ENCODE data around the gene CCDC174. TPM values are rescaled to one million over a fixed set of nuclear protein-coding genes. Genes with fewer than 3 reads are reported as not detected.

Gene CCDC174
- total and polyA plus RNA-seq, 10 of the 15 experiments (the other 5 are each of a cell fraction or from before 2014, with no cell fraction given) = 11.6 to 31.3 (median 19.1) TPM

GRCh38 chr3:14687360-14687759 lies 35.8 kb downstream of the CCDC174 start:
- POLR2A ChIA-PET = interaction anchor here (1.4 to 2.0 kb wide), 3 partner anchors 34 to 54 kb away, joined by 4 to 6 read pairs (median 5); no protein-coding TSS in a partner anchor
- no peaks in the 10 kb centered on the region for H4K20me1 ChIP-seq (ENCODE audit: control insufficient read depth, insufficient read depth)
- no peak for TF ChIP-seq NFXL1 (IDR thresholded peaks at IDR 0.05; ENCODE audit: borderline replicate concordance)
- TF ChIP-seq ZNF207 (IDR thresholded peaks at IDR 0.05; ENCODE audit: borderline replicate concordance) = no peak
- no peak for TF ChIP-seq MAX (IDR thresholded peaks at IDR 0.05; ENCODE audit: low read depth, low read length)
- no peak for TF ChIP-seq CBX3 (IDR thresholded peaks at IDR 0.05; ENCODE audit: borderline replicate concordance, low read depth)
- TF ChIP-seq STAT3 (IDR thresholded peaks at IDR 0.05; ENCODE audit: low read depth, low read length) = no peak
- TF ChIP-seq ZSCAN29 (IDR thresholded peaks at IDR 0.05) = no peak
- TF ChIP-seq WRNIP1 (IDR thresholded peaks at IDR 0.05; ENCODE audit: borderline replicate concordance, low read depth, low read length) = no peak
- no peak for TF ChIP-seq SMAD1 (IDR thresholded peaks at IDR 0.05; ENCODE audit: low read depth, partially characterized antibody)
- no peak for TF ChIP-seq ZNF687 (IDR thresholded peaks at IDR 0.05)
- TF ChIP-seq TCF12 (IDR thresholded peaks at IDR 0.05; ENCODE audit: low read depth, low read length) = peak; percentile 90
- TF ChIP-seq PML (IDR thresholded peaks at IDR 0.05; ENCODE audit: low read length) = no peak
- TF ChIP-seq RB1 (IDR thresholded peaks at IDR 0.05; ENCODE audit: borderline replicate concordance) = no peak
- no peak for TF ChIP-seq CTCF (IDR thresholded peaks at IDR 0.05 in 2 of 3, conservative IDR thresholded peaks at IDR 0.05 in 1 of 3; ENCODE audit: control insufficient read depth in 2 of 3, extremely low read depth in 1 of 3, insufficient read depth in 1 of 3, low read depth in 3 of 3, low read length in 3 of 3)
- no peak for TF ChIP-seq ATF2 (IDR thresholded peaks at IDR 0.05; ENCODE audit: low read length)
- TF ChIP-seq DPF2 (IDR thresholded peaks at IDR 0.05) = 0 out of 2 replicates have a peak, but pooled peaks have one; percentile 15
- 0 out of 2 replicates have a peak, but pooled peaks have one; percentile 6 for TF ChIP-seq RUNX3 (IDR thresholded peaks at IDR 0.05; ENCODE audit: low read length)
- no peak for TF ChIP-seq IRF4 (IDR thresholded peaks at IDR 0.05; ENCODE audit: low read depth, low read length)
- TF ChIP-seq MEF2A (IDR thresholded peaks at IDR 0.05; ENCODE audit: insufficient read depth, low read depth, low read length) = no peak

More at GRCh38 chr3:14687360-14687759, 35.8 kb downstream of the CCDC174 start:
- no peaks in the 10 kb centered on the region for H3K27me3 ChIP-seq (replicated peaks in 1 of 2; ENCODE audit: control insufficient read depth in 2 of 2, insufficient read depth in 2 of 2, low read length in 1 of 2)
- no peak overlapping the region for H3K4me3 ChIP-seq
- DNase-seq (ENCODE audit: low read depth, low spot score) (no peak), ATAC-seq (peak; percentile 21), FAIRE-seq (no peak)
- ChIA-PET RAD21 (ENCODE audit: unreplicated experiment) (interaction anchor here (1.2 to 3.9 kb wide), 8 partner anchors 8 to 94 kb away, joined by 3 to 32 read pairs (median 4); partner anchors contain the start of genes C3orf20 and CCDC174), SMC1A (ENCODE audit: uncharacterized antibody, unreplicated experiment) (interaction anchor here (1.0 to 10.1 kb wide), 13 partner anchors 8 to 100 kb away, joined by 3 to 86 read pairs (median 6); partner anchors contain the start of genes C3orf20 and CCDC174), CTCF (interaction anchor here (0.9 to 7.1 kb wide), 6 partner anchors 13 to 484 kb away, joined by 3 to 49 read pairs (median 4); partner anchors contain the start of gene C3orf20)
- no peak overlapping the region for H3K9ac ChIP-seq (ENCODE audit: control insufficient read depth, insufficient read depth, low read length)
- WGBS (ENCODE audit: insufficient coverage, insufficient replicate concordance, low lambda C conversion rate, missing lambda C conversion rate) = 62% methylated on average over 3 of the region's 3 CpGs
- H3K4me2 ChIP-seq (ENCODE audit: control insufficient read depth, insufficient read depth) = peak overlapping the region; percentile 70
- peaks cover 56% of the 10 kb centered on the region for H3K4me1 ChIP-seq (ENCODE audit: control insufficient read depth, insufficient read depth, low read length)
- intact Hi-C loops (cut with micrococcal nuclease; ENCODE audit: unreplicated experiment) (no loop called here), in situ Hi-C loops (cut with MboI) (no loop called here)
- H3K27ac ChIP-seq (ENCODE audit: control insufficient read depth, insufficient read depth) = peak overlapping the region; percentile 76
- H3K36me3 ChIP-seq (ENCODE audit: control insufficient read depth in 2 of 2, insufficient read depth in 2 of 2, low read length in 1 of 2) = no peaks in the 10 kb centered on the region
- no peaks in the 10 kb centered on the region; the same call in 1 of the 2 replicates for H3K79me2 ChIP-seq (ENCODE audit: control insufficient read depth, insufficient read depth, low read length)
- no peaks in the 10 kb centered on the region; the same call in 2 of the 3 replicates for H3K9me3 ChIP-seq (replicated peaks; ENCODE audit: control insufficient read depth, insufficient read depth, low read length)
- H2AFZ ChIP-seq (ENCODE audit: control insufficient read depth, low read depth, low read length) = peak overlapping the region; percentile 26
- BruUV-seq (replicated peaks) = no TSS peak
